Measurements from ENCODE around the gene FRMD5. TPM values are rescaled to one million over a fixed set of nuclear protein-coding genes. Genes with fewer than 3 reads are reported as not detected.

FRMD5 gene
- total RNA-seq, 1 donor from 2014 or later: not detected

GRCh38 chr15:44029940-44030568, 165.0 kb downstream of the FRMD5 start:
- H3K4me1 ChIP-seq: peaks cover 0 to 9% of the 10 kb centered on the region in 2 donors
- H3K36me3 ChIP-seq: no peaks in the 10 kb centered on the region
- DNase-seq (ENCODE audit: low spot score in 2 of 2): no peak
- intact Hi-C loops (cut with DNase I): no loop called here
- H3K27ac ChIP-seq: no peak overlapping the region
- TF ChIP-seq, protein P1, sequence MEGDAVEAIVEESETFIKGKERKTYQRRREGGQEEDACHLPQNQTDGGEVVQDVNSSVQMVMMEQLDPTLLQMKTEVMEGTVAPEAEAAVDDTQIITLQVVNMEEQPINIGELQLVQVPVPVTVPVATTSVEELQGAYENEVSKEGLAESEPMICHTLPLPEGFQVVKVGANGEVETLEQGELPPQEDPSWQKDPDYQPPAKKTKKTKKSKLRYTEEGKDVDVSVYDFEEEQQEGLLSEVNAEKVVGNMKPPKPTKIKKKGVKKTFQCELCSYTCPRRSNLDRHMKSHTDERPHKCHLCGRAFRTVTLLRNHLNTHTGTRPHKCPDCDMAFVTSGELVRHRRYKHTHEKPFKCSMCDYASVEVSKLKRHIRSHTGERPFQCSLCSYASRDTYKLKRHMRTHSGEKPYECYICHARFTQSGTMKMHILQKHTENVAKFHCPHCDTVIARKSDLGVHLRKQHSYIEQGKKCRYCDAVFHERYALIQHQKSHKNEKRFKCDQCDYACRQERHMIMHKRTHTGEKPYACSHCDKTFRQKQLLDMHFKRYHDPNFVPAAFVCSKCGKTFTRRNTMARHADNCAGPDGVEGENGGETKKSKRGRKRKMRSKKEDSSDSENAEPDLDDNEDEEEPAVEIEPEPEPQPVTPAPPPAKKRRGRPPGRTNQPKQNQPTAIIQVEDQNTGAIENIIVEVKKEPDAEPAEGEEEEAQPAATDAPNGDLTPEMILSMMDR (IDR thresholded peaks at IDR 0.05): no peak
- no peaks in the 10 kb centered on the region for H3K27me3 ChIP-seq
- no peak overlapping the region for H3K4me3 ChIP-seq
- H3K9me3 ChIP-seq: no peaks in the 10 kb centered on the region

- Histone ChIP-seq H3K4me1 (peaks cover 0 to under 1% of the 10 kb centered on the region in 2 donors), H3K27me3 (no peaks in the 10 kb centered on the region), H3K36me3 (no peaks in the 10 kb centered on the region), H3K27ac (no peak overlapping the region), H3K9me3 (no peaks in the 10 kb centered on the region), H3K4me3 (no peak overlapping the region)
- DNase-seq (ENCODE audit: low spot score in 2 of 2): no peak
- TF ChIP-seq, protein P1 (IDR thresholded peaks at IDR 0.05): no peak
- intact Hi-C loops (cut with DNase I): no loop called here
Measured at GRCh38 chr15:44029003-44029402, 166.1 kb downstream of the FRMD5 start.

GRCh38 chr15:44028349-44028748, 166.7 kb downstream of the FRMD5 start:
- Histone ChIP-seq H3K27ac (no peak overlapping the region), H3K27me3 (no peaks in the 10 kb centered on the region), H3K36me3 (no peaks in the 10 kb centered on the region), H3K9me3 (no peaks in the 10 kb centered on the region), H3K4me3 (no peak overlapping the region), H3K4me1 (no peaks in the 10 kb centered on the region)
- intact Hi-C loops (cut with DNase I): no loop called here
- DNase-seq (ENCODE audit: low spot score in 2 of 2): no peak
- TF ChIP-seq, protein P1 (IDR thresholded peaks at IDR 0.05): no peak

DNA sequence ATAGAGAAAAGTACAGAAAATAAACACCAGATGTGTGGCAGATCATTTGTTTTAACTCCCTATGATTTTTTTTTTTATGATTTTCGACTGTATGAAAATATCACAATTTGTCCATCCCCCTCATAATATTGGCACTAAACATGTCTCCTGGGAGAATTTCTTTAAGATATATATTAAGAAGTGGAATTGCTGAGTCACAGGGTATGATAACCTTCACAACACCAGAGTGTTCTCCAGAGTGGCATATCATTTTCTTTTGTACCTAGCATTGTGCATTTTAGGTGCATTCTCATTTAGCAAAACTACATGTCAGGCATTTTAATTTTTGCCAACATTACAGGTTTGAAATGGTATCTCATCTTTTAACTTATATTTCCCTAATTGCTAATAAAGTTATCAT, 170.9 kb downstream of the FRMD5 start:
- Histone ChIP-seq H3K4me3 (no peak overlapping the region), H3K4me1 (no peaks in the 10 kb centered on the region), H3K27ac (no peak overlapping the region), H3K36me3 (no peaks in the 10 kb centered on the region), H3K27me3 (no peaks in the 10 kb centered on the region), H3K9me3 (no peaks in the 10 kb centered on the region)
- intact Hi-C loops (cut with DNase I): no loop called here
- TF ChIP-seq, protein P1 (IDR thresholded peaks at IDR 0.05): no peak
- no peak for DNase-seq (ENCODE audit: low spot score in 2 of 2)

GRCh38 chr15:44023176-44023575, 171.9 kb downstream of the FRMD5 start:
- Histone ChIP-seq H3K4me3 (no peak overlapping the region), H3K27ac (no peak overlapping the region), H3K36me3 (no peaks in the 10 kb centered on the region), H3K9me3 (no peaks in the 10 kb centered on the region), H3K27me3 (no peaks in the 10 kb centered on the region), H3K4me1 (no peaks in the 10 kb centered on the region)
- TF ChIP-seq, protein P1 (IDR thresholded peaks at IDR 0.05): no peak
- intact Hi-C loops (cut with DNase I): no loop called here
- no peak for DNase-seq (ENCODE audit: low spot score in 2 of 2)

DNA sequence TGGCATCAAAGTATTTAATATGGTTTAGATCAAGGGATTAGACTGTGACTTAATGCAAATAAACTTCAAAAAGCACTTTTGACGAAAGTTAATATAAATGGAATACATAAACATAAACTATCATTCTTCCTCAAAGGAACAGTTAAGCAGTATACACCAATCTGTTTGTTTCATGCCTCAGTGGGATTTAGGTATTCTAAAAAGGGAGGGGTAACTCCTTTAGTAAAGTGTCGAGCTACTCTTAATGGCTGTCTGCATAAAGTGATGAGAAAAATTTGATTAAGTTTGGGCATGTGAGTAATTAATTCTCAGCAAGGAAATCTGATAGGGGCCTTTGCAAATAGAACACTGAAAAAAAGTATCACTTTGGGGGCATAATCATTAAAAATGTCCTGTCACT, 176.9 kb downstream of the FRMD5 start:
- Histone ChIP-seq H3K9me3 (no peaks in the 10 kb centered on the region), H3K36me3 (no peaks in the 10 kb centered on the region), H3K4me3 (no peak overlapping the region), H3K27me3 (no peaks in the 10 kb centered on the region), H3K4me1 (no peaks in the 10 kb centered on the region), H3K27ac (no peak overlapping the region)
- no peak for DNase-seq (ENCODE audit: low spot score in 2 of 2)
- intact Hi-C loops (cut with DNase I): no loop called here
- TF ChIP-seq, protein P1 (IDR thresholded peaks at IDR 0.05): no peak

Measured in ascending aorta (tissue), 2 donors.